ENCODE data around the gene GSE1.

The GSE1 gene

DNA sequence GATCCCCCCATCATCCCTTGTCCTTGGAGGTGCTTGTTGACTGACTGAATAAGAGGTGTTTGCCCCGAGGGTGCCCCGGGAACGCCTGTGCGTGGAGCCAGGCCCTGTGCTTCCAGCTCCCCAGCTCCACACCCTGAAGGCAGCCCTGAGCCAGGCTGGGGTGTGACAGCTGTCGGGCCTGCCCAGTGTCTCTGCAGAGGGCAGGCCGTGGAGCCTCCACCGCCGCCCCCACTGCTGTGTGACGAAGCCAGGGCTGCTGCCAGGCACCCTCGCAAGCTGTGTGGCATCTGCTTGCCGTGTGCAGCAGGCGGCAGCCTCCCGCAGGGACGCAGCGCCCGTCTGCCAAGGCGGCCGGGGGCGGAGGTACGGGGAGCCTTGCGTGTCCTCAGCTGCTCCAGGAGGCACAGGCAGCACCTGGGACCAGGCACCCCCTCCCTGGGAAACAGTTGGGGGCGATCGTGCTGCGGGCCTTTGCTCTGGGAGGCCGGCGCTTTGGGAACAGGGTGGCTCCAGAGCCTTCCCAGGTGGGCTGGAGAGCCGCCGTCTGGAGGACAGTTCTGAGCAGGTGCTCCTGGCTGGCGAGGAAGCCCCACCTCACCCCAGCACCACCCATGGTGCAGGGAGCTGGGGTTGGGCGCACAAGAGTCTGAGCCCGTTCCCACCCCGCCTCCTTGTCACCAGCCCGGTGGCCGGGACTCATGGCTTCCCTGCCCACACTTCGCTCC, 26.6 kb downstream of the GSE1 start:
- Histone ChIP-seq H3K36me3 (ENCODE audit: control insufficient read depth, insufficient read depth, low read length) (peaks cover 5% of the 10 kb centered on the region), H3K4me3 (ENCODE audit: insufficient read depth, low read depth, low read length, poor library complexity, severe bottlenecking) (no peak overlapping the region), H3K27me3 (replicated peaks; ENCODE audit: control insufficient read depth, insufficient read depth, low read length, poor library complexity, severe bottlenecking) (no peaks in the 10 kb centered on the region), H3K9me3 (ENCODE audit: control insufficient read depth, low read length) (no peaks in the 10 kb centered on the region), H3K27ac (ENCODE audit: insufficient read depth, low read length, poor library complexity, severe bottlenecking) (no peak overlapping the region), H3K4me1 (ENCODE audit: control insufficient read depth, insufficient read depth, low read length, poor library complexity, severe bottlenecking) (no peaks in the 10 kb centered on the region)
- DNase-seq, result no peak

DNA sequence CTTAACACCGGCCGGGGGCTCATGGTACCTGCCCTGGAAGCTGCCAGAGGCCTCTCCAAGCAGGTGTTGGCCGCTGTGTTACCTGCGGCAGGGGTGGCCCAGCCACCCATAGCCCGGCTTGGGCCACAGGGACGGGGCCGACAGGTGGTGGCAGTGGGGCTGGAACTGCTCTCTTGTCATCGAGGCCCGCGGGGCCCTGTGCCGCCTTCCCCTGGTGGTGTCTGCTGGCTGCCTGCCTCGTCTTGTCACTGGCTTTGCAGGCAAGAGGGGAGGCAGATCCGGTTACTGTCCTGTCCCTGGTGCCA, 27.1 kb downstream of the GSE1 start:
- Histone ChIP-seq H3K27me3 (replicated peaks; ENCODE audit: control insufficient read depth, insufficient read depth, low read length, poor library complexity, severe bottlenecking) (no peaks in the 10 kb centered on the region), H3K36me3 (ENCODE audit: control insufficient read depth, insufficient read depth, low read length) (peaks cover 1% of the 10 kb centered on the region)

GRCh38 chr16:85640585-85640984, 27.5 kb downstream of the GSE1 start:
- H3K36me3 ChIP-seq (ENCODE audit: control insufficient read depth, insufficient read depth, low read length), result no peaks in the 10 kb centered on the region
- peaks cover 4% of the 10 kb centered on the region for H3K4me1 ChIP-seq (ENCODE audit: control insufficient read depth, insufficient read depth, low read length, poor library complexity, severe bottlenecking)
- no peak overlapping the region for H3K27ac ChIP-seq (ENCODE audit: insufficient read depth, low read length, poor library complexity, severe bottlenecking)
- no peak overlapping the region for H3K4me3 ChIP-seq (ENCODE audit: insufficient read depth, low read depth, low read length, poor library complexity, severe bottlenecking)
- H3K9me3 ChIP-seq (ENCODE audit: control insufficient read depth, low read length), result no peaks in the 10 kb centered on the region
- no peak for DNase-seq
- H3K27me3 ChIP-seq (replicated peaks; ENCODE audit: control insufficient read depth, insufficient read depth, low read length, poor library complexity, severe bottlenecking), result no peaks in the 10 kb centered on the region

More for the DNA sequence above, 27.1 kb downstream of the GSE1 start:
- no peak for DNase-seq
- Histone ChIP-seq H3K4me1 (ENCODE audit: control insufficient read depth, insufficient read depth, low read length, poor library complexity, severe bottlenecking) (peaks cover 3% of the 10 kb centered on the region), H3K4me3 (ENCODE audit: insufficient read depth, low read depth, low read length, poor library complexity, severe bottlenecking) (no peak overlapping the region), H3K27ac (ENCODE audit: insufficient read depth, low read length, poor library complexity, severe bottlenecking) (no peak overlapping the region), H3K9me3 (ENCODE audit: control insufficient read depth, low read length) (no peaks in the 10 kb centered on the region)

GRCh38 chr16:85641305-85641704, 28.2 kb downstream of the GSE1 start:
- no peak for DNase-seq
- Histone ChIP-seq H3K9me3 (ENCODE audit: control insufficient read depth, low read length) (no peaks in the 10 kb centered on the region), H3K4me3 (ENCODE audit: insufficient read depth, low read depth, low read length, poor library complexity, severe bottlenecking) (no peak overlapping the region), H3K27me3 (replicated peaks; ENCODE audit: control insufficient read depth, insufficient read depth, low read length, poor library complexity, severe bottlenecking) (no peaks in the 10 kb centered on the region), H3K4me1 (ENCODE audit: control insufficient read depth, insufficient read depth, low read length, poor library complexity, severe bottlenecking) (peaks cover 4% of the 10 kb centered on the region), H3K36me3 (ENCODE audit: control insufficient read depth, insufficient read depth, low read length) (no peaks in the 10 kb centered on the region), H3K27ac (ENCODE audit: insufficient read depth, low read length, poor library complexity, severe bottlenecking) (no peak overlapping the region)

GRCh38 chr16:85641776-85642176, 28.7 kb downstream of the GSE1 start:
- no peak for DNase-seq
- no peaks in the 10 kb centered on the region for H3K27me3 ChIP-seq (replicated peaks; ENCODE audit: control insufficient read depth, insufficient read depth, low read length, poor library complexity, severe bottlenecking)
- H3K9me3 ChIP-seq (ENCODE audit: control insufficient read depth, low read length), result no peaks in the 10 kb centered on the region
- H3K4me3 ChIP-seq (ENCODE audit: insufficient read depth, low read depth, low read length, poor library complexity, severe bottlenecking), result no peak overlapping the region
- H3K4me1 ChIP-seq (ENCODE audit: control insufficient read depth, insufficient read depth, low read length, poor library complexity, severe bottlenecking), result peaks cover 4% of the 10 kb centered on the region
- H3K27ac ChIP-seq (ENCODE audit: insufficient read depth, low read length, poor library complexity, severe bottlenecking), result no peak overlapping the region
- H3K36me3 ChIP-seq (ENCODE audit: control insufficient read depth, insufficient read depth, low read length), result no peaks in the 10 kb centered on the region

GRCh38 chr16:85642762-85643358, 29.7 kb downstream of the GSE1 start:
- H3K4me1 ChIP-seq (ENCODE audit: control insufficient read depth, insufficient read depth, low read length, poor library complexity, severe bottlenecking), result peaks cover 4% of the 10 kb centered on the region
- no peaks in the 10 kb centered on the region for H3K9me3 ChIP-seq (ENCODE audit: control insufficient read depth, low read length)
- H3K27me3 ChIP-seq (replicated peaks; ENCODE audit: control insufficient read depth, insufficient read depth, low read length, poor library complexity, severe bottlenecking), result no peaks in the 10 kb centered on the region
- no peak for DNase-seq
- no peak overlapping the region for H3K4me3 ChIP-seq (ENCODE audit: insufficient read depth, low read depth, low read length, poor library complexity, severe bottlenecking)
- H3K36me3 ChIP-seq (ENCODE audit: control insufficient read depth, insufficient read depth, low read length), result no peaks in the 10 kb centered on the region
- H3K27ac ChIP-seq (ENCODE audit: insufficient read depth, low read length, poor library complexity, severe bottlenecking), result no peak overlapping the region

DNA sequence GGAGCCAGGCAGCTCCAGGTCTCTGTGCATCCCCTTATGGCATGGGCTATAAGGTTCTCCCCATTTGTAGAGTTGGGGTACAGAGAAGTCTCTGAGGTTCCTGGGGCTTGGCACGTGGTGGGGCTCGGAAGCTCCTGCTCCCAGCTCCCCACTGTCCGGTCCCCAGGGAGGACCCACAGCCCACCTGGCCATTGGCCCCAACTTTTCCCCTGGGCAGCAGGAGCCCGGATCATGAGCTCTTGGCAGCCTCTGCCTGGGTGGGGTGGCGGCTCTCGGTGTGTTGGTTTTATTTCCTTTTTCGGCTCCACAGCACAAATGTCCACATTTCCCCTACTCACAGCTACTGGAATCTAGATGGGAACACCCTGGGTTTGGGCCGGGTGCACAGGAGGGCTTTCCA, 30.5 kb downstream of the GSE1 start:
- H3K27ac ChIP-seq (ENCODE audit: insufficient read depth, low read length, poor library complexity, severe bottlenecking), result no peak overlapping the region
- DNase-seq, result no peak
- H3K4me3 ChIP-seq (ENCODE audit: insufficient read depth, low read depth, low read length, poor library complexity, severe bottlenecking), result no peak overlapping the region
- H3K36me3 ChIP-seq (ENCODE audit: control insufficient read depth, insufficient read depth, low read length), result peaks cover 2% of the 10 kb centered on the region
- H3K27me3 ChIP-seq (replicated peaks; ENCODE audit: control insufficient read depth, insufficient read depth, low read length, poor library complexity, severe bottlenecking), result no peaks in the 10 kb centered on the region
- H3K9me3 ChIP-seq (ENCODE audit: control insufficient read depth, low read length), result no peaks in the 10 kb centered on the region
- H3K4me1 ChIP-seq (ENCODE audit: control insufficient read depth, insufficient read depth, low read length, poor library complexity, severe bottlenecking), result peaks cover 4% of the 10 kb centered on the region

DNA sequence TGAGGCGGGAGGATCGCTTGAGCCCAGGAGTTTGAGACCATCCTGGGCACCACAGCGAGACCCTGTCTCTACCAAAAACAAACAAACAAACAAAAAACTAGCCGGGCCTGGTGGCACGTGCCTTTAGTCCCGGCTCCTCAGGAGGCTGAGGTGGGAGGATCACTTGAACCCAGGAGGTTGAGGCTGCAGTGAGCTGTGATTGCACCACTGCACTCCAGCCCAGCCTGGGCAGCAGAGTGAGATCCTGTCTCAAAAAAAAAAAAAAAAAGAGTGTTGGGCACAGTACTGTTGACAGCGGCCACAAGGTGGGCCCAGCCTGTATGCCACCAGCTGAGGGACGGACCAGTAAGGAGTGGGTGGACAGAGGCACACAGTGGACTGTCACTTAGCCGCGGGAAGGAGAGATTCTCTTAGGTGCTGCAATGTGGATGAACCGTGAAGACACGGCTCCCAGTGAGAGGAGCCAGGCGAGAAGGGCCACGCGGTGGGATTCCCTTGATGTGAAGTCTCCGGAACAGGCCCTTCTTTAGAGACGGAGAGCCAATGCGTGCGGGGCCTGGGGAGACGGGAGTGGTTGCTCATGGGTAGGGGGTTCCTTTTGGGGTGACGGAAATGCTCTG, 31.1 kb downstream of the GSE1 start:
- peaks cover 3% of the 10 kb centered on the region for H3K36me3 ChIP-seq (ENCODE audit: control insufficient read depth, insufficient read depth, low read length)
- H3K9me3 ChIP-seq (ENCODE audit: control insufficient read depth, low read length), result no peaks in the 10 kb centered on the region
- H3K27me3 ChIP-seq (replicated peaks; ENCODE audit: control insufficient read depth, insufficient read depth, low read length, poor library complexity, severe bottlenecking), result no peaks in the 10 kb centered on the region
- no peak overlapping the region for H3K4me3 ChIP-seq (ENCODE audit: insufficient read depth, low read depth, low read length, poor library complexity, severe bottlenecking)
- peaks cover 4% of the 10 kb centered on the region for H3K4me1 ChIP-seq (ENCODE audit: control insufficient read depth, insufficient read depth, low read length, poor library complexity, severe bottlenecking)
- no peak overlapping the region for H3K27ac ChIP-seq (ENCODE audit: insufficient read depth, low read length, poor library complexity, severe bottlenecking)
- no peak for DNase-seq

DNA sequence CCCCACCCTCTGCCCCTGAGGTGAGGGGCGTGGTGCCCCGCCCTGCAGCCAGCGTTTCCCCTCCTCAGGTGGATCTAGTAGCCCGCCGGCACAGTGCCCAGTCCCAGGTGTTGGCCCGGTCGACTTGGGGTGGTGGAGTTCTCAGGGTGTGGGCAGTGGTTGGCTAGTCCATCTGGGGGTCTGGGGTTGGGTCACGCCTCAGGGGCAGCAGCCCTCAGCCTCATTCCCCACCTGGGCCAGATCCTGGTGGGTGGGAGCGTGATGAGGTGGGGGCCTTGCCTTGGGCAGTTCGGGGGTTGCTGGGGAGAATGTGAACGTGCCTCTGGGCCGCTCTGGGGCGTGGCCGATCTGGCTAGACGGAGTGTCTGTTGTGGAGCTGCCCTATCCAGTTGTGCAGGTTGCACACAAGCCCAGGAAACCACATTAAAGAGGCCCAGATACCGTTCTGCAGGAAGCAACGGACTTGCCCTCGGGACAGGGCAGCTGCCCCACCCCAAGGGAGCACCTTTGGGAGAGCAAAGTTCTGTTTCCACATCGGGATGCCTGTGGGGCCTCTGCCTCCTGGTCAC, 32.0 kb downstream of the GSE1 start:
- Histone ChIP-seq H3K9me3 (ENCODE audit: control insufficient read depth, low read length) (no peaks in the 10 kb centered on the region), H3K36me3 (ENCODE audit: control insufficient read depth, insufficient read depth, low read length) (peaks cover 4% of the 10 kb centered on the region), H3K4me3 (ENCODE audit: insufficient read depth, low read depth, low read length, poor library complexity, severe bottlenecking) (no peak overlapping the region), H3K27ac (ENCODE audit: insufficient read depth, low read length, poor library complexity, severe bottlenecking) (no peak overlapping the region), H3K4me1 (ENCODE audit: control insufficient read depth, insufficient read depth, low read length, poor library complexity, severe bottlenecking) (peaks cover 4% of the 10 kb centered on the region), H3K27me3 (replicated peaks; ENCODE audit: control insufficient read depth, insufficient read depth, low read length, poor library complexity, severe bottlenecking) (no peaks in the 10 kb centered on the region)
- no peak for DNase-seq

DNA sequence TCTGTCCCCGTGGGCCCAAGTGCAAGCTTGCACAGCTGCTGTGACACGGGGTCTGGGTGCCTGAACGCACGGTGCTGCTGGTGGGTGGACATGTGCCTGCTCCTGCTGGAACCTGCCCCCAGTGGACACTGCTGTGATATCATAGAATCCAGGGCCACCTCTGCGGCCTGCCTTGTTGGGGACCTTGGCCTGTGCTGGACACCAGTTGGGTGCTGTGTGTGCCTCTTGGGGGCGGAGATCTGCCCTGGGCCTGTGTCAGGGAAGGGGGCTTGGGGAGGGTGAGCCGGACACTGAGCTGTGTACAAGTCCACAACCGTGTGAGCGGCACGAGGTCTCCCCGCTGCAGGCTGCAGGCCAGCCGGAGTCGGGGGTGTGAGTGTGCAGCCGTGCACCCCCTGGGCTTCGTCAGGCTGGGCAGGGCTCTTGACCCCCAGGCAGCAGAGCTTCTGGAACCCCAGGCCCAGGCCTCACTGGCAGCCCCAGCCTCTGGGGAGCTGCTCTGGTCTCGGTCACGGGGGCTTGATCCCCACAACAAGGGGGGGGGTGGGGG, 33.3 kb downstream of the GSE1 start:
- Histone ChIP-seq H3K27ac (ENCODE audit: insufficient read depth, low read length, poor library complexity, severe bottlenecking) (no peak overlapping the region), H3K27me3 (replicated peaks; ENCODE audit: control insufficient read depth, insufficient read depth, low read length, poor library complexity, severe bottlenecking) (no peaks in the 10 kb centered on the region), H3K9me3 (ENCODE audit: control insufficient read depth, low read length) (no peaks in the 10 kb centered on the region), H3K4me3 (ENCODE audit: insufficient read depth, low read depth, low read length, poor library complexity, severe bottlenecking) (no peak overlapping the region), H3K36me3 (ENCODE audit: control insufficient read depth, insufficient read depth, low read length) (peaks cover 8% of the 10 kb centered on the region), H3K4me1 (ENCODE audit: control insufficient read depth, insufficient read depth, low read length, poor library complexity, severe bottlenecking) (peaks cover 4% of the 10 kb centered on the region)
- no peak for DNase-seq

Data from effector memory CD4-positive, alpha-beta T cell (primary cell).